ENCODE data around the gene KCNC4.

Gene KCNC4

GRCh38 chr1:110229348-110230001, 19.4 kb downstream of the KCNC4 start:
- TF ChIP-seq CTCF (IDR thresholded peaks at IDR 0.05; ENCODE audit: low read depth, low read length, missing control alignments), result no peak
- in situ Hi-C loops (cut with HindIII; ENCODE audit: low pct_ligation_motif_present, low sequenced_read_pairs), result no loop called here
- no peaks in the 10 kb centered on the region for H3K27me3 ChIP-seq (replicated peaks)
- H3K4me3 ChIP-seq (ENCODE audit: low read depth, low read length), result no peak overlapping the region
- H3K36me3 ChIP-seq (replicated peaks), result no peaks in the 10 kb centered on the region
- DNase-seq, result no peak
- no peak overlapping the region for H3K27ac ChIP-seq

- Histone ChIP-seq H3K27ac (no peak overlapping the region), H3K36me3 (replicated peaks) (no peaks in the 10 kb centered on the region), H3K27me3 (replicated peaks) (no peaks in the 10 kb centered on the region), H3K4me3 (ENCODE audit: low read depth, low read length) (no peak overlapping the region)
- DNase-seq, result no peak
- in situ Hi-C loops (cut with HindIII; ENCODE audit: low pct_ligation_motif_present, low sequenced_read_pairs), result no loop called here
- TF ChIP-seq CTCF (IDR thresholded peaks at IDR 0.05; ENCODE audit: low read depth, low read length, missing control alignments), result no peak
Observed at GRCh38 chr1:110230381-110231199, 20.5 kb downstream of the KCNC4 start.

GRCh38 chr1:110233861-110234260, 23.7 kb downstream of the KCNC4 start:
- no peak overlapping the region for H3K4me3 ChIP-seq (ENCODE audit: low read depth, low read length)
- in situ Hi-C loops (cut with HindIII; ENCODE audit: low pct_ligation_motif_present, low sequenced_read_pairs), result no loop called here
- no peak for TF ChIP-seq CTCF (IDR thresholded peaks at IDR 0.05; ENCODE audit: low read depth, low read length, missing control alignments)
- H3K27ac ChIP-seq, result no peak overlapping the region
- H3K27me3 ChIP-seq (replicated peaks), result no peaks in the 10 kb centered on the region
- DNase-seq, result no peak
- no peaks in the 10 kb centered on the region for H3K36me3 ChIP-seq (replicated peaks)

GRCh38 chr1:110234691-110235090, 24.6 kb downstream of the KCNC4 start:
- in situ Hi-C loops (cut with HindIII; ENCODE audit: low pct_ligation_motif_present, low sequenced_read_pairs), result no loop called here
- DNase-seq, result no peak
- Histone ChIP-seq H3K4me3 (ENCODE audit: low read depth, low read length) (no peak overlapping the region), H3K27me3 (replicated peaks) (no peaks in the 10 kb centered on the region), H3K36me3 (replicated peaks) (no peaks in the 10 kb centered on the region), H3K27ac (no peak overlapping the region)
- TF ChIP-seq CTCF (IDR thresholded peaks at IDR 0.05; ENCODE audit: low read depth, low read length, missing control alignments), result no peak

GRCh38 chr1:110235181-110235833, 25.2 kb downstream of the KCNC4 start:
- Histone ChIP-seq H3K4me3 (ENCODE audit: low read depth, low read length) (no peak overlapping the region), H3K27me3 (replicated peaks) (no peaks in the 10 kb centered on the region), H3K36me3 (replicated peaks) (no peaks in the 10 kb centered on the region), H3K27ac (peak overlapping the region; percentile 15)
- no peak for TF ChIP-seq CTCF (IDR thresholded peaks at IDR 0.05; ENCODE audit: low read depth, low read length, missing control alignments)
- no peak for DNase-seq
- in situ Hi-C loops (cut with HindIII; ENCODE audit: low pct_ligation_motif_present, low sequenced_read_pairs), result no loop called here

Measured in brain microvascular endothelial cell (primary cell).